GM04503 (cell line): ENCODE data around the gene ITGA4.
A peak's percentile ranks its signal among the peaks of the same experiment; 100 is the strongest.
"Not testable (repeated sequence)": the region's sequence is repeated elsewhere in the genome, so short reads cannot be mapped to it uniquely, and the experiment has no call there.

Source experiments
- DNase-seq: peaks from one replicate; pipeline ENCODE4 v3.0.0-alpha.2; 2012; ENCODE audit warnings: low read depth

The ITGA4 gene

DNA sequence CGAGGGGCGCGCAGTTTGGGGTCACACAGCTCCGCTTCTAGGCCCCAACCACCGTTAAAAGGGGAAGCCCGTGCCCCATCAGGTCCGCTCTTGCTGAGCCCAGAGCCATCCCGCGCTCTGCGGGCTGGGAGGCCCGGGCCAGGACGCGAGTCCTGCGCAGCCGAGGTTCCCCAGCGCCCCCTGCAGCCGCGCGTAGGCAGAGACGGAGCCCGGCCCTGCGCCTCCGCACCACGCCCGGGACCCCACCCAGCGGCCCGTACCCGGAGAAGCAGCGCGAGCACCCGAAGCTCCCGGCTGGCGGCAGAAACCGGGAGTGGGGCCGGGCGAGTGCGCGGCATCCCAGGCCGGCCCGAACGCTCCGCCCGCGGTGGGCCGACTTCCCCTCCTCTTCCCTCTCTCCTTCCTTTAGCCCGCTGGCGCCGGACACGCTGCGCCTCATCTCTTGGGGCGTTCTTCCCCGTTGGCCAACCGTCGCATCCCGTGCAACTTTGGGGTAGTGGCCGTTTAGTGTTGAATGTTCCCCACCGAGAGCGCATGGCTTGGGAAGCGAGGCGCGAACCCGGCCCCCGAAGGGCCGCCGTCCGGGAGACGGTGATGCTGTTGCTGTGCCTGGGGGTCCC lies at the start of gene ITGA4:
TSS of gene ITGA4 (plus strand) at position 266 of the 620 bp plus-strand sequence. CDS start at position 535, 269 bp downstream.
- peak; percentile 25 for DNase-seq

GRCh38 chr2:181408861-181409260 lies 48.3 kb upstream of the ITGA4 start:
- no peak for DNase-seq

- no peak for DNase-seq
These were observed 45.9 kb upstream of the ITGA4 start for GRCh38 chr2:181411105-181411849.

- DNase-seq = no peak
These were observed 37.9 kb upstream of the ITGA4 start for GRCh38 chr2:181419129-181419855.

- no peak for DNase-seq
These were observed 36.7 kb upstream of the ITGA4 start for GRCh38 chr2:181420259-181421130.

GRCh38 chr2:181421131-181421458 lies 36.1 kb upstream of the ITGA4 start:
- no peak for DNase-seq

- DNase-seq = no peak
These were observed 35.7 kb upstream of the ITGA4 start for GRCh38 chr2:181421464-181421863.

GRCh38 chr2:181426672-181427071 lies 30.5 kb upstream of the ITGA4 start:
- DNase-seq = no peak

DNA sequence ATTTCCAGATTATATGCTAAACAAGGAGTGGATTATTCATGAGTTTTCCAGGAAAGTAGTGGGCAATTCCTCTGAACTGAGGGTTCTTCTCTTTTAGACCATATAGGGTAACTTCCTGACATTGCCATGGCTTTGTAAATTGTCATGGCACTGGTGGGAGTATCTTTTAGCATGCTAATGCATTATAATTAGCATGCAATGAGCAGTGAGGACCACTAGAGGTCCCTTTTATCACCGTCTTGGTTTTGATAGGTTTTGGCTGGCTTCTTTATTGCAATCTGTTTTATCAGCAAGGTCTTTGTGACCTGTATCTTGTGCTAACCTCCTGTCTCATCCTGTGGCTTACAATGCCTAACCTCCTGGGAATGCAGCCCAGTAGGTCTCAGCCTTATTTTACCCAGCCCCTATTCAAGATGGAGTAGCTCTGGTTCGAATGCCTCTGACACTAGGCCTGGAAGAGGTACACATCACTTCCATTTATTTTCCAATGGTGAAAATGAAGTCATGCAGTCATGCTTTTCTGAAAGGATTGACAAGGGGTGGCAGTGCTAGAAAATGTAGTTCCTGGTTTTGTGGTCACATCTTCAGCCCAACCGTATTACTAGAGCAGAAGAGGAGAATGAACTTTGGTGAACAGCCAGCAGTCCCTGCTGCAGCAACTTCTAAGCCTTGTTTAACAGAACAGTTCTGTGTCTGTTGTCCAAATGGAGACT lies 26.6 kb upstream of the ITGA4 start:
- DNase-seq = no peak

- no peak for DNase-seq
These were observed 25.5 kb upstream of the ITGA4 start for GRCh38 chr2:181431674-181432073.

DNA sequence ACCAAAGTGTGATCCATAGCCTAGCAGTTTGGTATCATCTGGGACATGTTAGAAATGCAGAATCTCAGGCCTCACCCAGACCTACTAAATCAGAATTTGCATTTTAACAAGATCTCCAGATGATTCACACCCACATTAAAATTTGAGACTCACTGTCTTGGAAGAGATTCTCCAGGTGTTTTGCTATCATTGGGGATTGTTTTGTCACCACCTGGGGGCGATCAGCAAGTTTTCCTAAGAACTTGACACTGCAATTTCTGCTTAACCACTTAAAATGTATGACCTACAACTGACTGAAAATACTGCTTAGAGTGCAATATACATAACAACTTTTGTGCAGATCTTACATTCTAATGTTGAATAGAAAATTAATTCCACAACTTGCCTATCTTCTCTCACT lies 18.9 kb upstream of the ITGA4 start:
- DNase-seq = no peak

GRCh38 chr2:181440344-181440743 lies 16.8 kb upstream of the ITGA4 start:
- DNase-seq = no peak

GRCh38 chr2:181440919-181441318 lies 16.3 kb upstream of the ITGA4 start:
- no peak for DNase-seq

GRCh38 chr2:181441670-181442069 lies 15.5 kb upstream of the ITGA4 start:
- DNase-seq = no peak

- DNase-seq = no peak
These were observed 12.5 kb upstream of the ITGA4 start for GRCh38 chr2:181444654-181445053.

GRCh38 chr2:181446985-181447384 lies 10.2 kb upstream of the ITGA4 start:
- DNase-seq = no peak

DNA sequence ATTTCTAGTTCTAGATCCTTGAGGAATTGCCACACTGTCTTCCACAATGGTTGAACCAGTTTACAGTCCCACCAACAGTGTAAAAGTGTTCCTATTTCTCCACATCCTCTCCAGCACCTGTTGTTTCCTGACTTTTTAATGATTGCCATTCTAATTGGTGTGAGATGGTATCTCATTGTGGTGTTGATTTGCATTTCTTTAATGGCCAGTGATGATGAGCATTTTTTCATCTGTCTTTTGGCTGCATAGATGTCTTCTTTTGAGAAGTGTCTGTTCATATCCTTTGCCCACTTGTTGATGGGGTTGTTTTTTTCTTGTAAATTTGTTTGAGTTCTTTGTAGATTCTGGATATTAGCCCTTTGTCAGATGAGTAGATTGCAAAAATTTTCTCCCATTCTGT lies 7.9 kb upstream of the ITGA4 start:
- not testable (repeated sequence) for DNase-seq

GRCh38 chr2:181454686-181455450 lies 2.3 kb upstream of the ITGA4 start:
- no peak for DNase-seq

- no peak for DNase-seq
These were observed 496 bp upstream of the ITGA4 start for GRCh38 chr2:181456660-181457120.

DNA sequence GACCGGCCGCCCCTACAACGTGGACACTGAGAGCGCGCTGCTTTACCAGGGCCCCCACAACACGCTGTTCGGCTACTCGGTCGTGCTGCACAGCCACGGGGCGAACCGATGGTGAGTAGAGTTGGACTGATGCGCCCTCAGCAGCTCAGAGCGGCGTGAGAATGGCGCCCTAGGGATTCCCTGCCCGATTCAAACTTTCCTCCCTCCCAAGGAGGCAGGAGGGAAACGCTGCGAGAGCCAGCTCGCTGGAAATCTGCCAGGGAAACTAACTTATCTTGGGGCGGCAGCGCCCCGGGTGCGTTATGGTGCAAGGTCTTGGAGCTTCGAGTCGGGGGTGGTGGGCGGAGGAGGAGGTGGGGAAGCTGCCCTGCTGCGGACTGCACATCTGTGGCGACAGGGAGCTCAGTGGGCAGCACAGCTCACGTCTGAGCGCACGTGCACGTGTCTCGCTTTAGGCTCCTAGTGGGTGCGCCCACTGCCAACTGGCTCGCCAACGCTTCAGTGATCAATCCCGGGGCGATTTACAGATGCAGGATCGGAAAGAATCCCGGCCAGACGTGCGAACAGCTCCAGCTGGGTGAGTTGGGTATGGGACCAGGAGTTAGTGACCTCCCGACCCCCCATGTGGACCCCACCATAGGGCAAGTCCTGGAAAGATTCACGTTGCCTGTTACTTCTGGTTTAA lies 697 bp downstream of the ITGA4 start:
- DNase-seq = no peak
